LHCN-M2 (cell line): ENCODE data around the gene FBXO2. TPM values are rescaled to one million over a fixed set of nuclear protein-coding genes. Genes with fewer than 3 reads are reported as not detected.
A peak's percentile ranks its signal among the peaks of the same experiment; 100 is the strongest.
"Not testable (repeated sequence)": the region's sequence is repeated elsewhere in the genome, so short reads cannot be mapped to it uniquely, and the experiment has no call there.

Experiments
- DNase-seq: peaks from one replicate; pipeline ENCODE4 v3.0.0-alpha.2; 2012; ENCODE audit warnings: low read depth
- total RNA-seq: library from RNA; depleted of rRNA; stranded (reverse); fragments of >200 nt; gene quantifications from 2 replicates; pipeline ENCODE4 v1.2.3, GENCODE V29; 2014

Gene FBXO2
- total RNA-seq, 1 experiment from 2014 or later = not detected

GRCh38 chr1:11629184-11630016 is 24.8 kb downstream of the FBXO2 start:
- DNase-seq = no peak

- no peak for DNase-seq
Measured at GRCh38 chr1:11628767-11629166, 25.5 kb downstream of the FBXO2 start.

GRCh38 chr1:11626551-11626950 is 27.7 kb downstream of the FBXO2 start:
- no peak for DNase-seq

GRCh38 chr1:11623702-11624101 is 30.5 kb downstream of the FBXO2 start:
- no peak for DNase-seq

- DNase-seq = no peak
Measured at GRCh38 chr1:11622398-11622797, 31.8 kb downstream of the FBXO2 start.

GRCh38 chr1:11620924-11621323 is 33.3 kb downstream of the FBXO2 start:
- no peak for DNase-seq

- no peak for DNase-seq
Measured at GRCh38 chr1:11620405-11620804, 33.8 kb downstream of the FBXO2 start.

- no peak for DNase-seq
Measured at GRCh38 chr1:11617741-11618140, 36.5 kb downstream of the FBXO2 start.

- no peak for DNase-seq
Measured at GRCh38 chr1:11617314-11617713, 36.9 kb downstream of the FBXO2 start.

GRCh38 chr1:11616766-11617165 is 37.5 kb downstream of the FBXO2 start:
- DNase-seq = no peak

GRCh38 chr1:11615090-11615489 is 39.1 kb downstream of the FBXO2 start:
- DNase-seq = no peak

GRCh38 chr1:11613347-11613746 is 40.9 kb downstream of the FBXO2 start:
- DNase-seq = no peak

GRCh38 chr1:11611638-11612327 is 42.4 kb downstream of the FBXO2 start:
- DNase-seq = no peak

- no peak for DNase-seq
Measured at GRCh38 chr1:11610629-11611180, 43.5 kb downstream of the FBXO2 start.

- not testable (repeated sequence) for DNase-seq
Measured at GRCh38 chr1:11609378-11609777, 44.9 kb downstream of the FBXO2 start.

- DNase-seq = not testable (repeated sequence)
Measured at GRCh38 chr1:11608596-11609130, 45.6 kb downstream of the FBXO2 start.

GRCh38 chr1:11606775-11607174 is 47.5 kb downstream of the FBXO2 start:
- DNase-seq = no peak

GRCh38 chr1:11602981-11603380 is 51.2 kb downstream of the FBXO2 start:
- DNase-seq = no peak

GRCh38 chr1:11602424-11602823 is 51.8 kb downstream of the FBXO2 start:
- DNase-seq = no peak

GRCh38 chr1:11600836-11601235 is 53.4 kb downstream of the FBXO2 start:
- no peak for DNase-seq

GRCh38 chr1:11599891-11600576 is 54.2 kb downstream of the FBXO2 start:
- no peak for DNase-seq

- DNase-seq = peak; percentile 4
Measured at GRCh38 chr1:11598461-11598860, 55.8 kb downstream of the FBXO2 start.
